Hepatocyte (in vitro differentiated cells): Measurements from ENCODE around the gene FAM169A. TPM values are rescaled to one million over a fixed set of nuclear protein-coding genes. Genes with fewer than 3 reads are reported as not detected.

ENCODE experiments used
- DNase-seq: peaks from one replicate; pipeline ENCODE4 v3.0.0-alpha.2; 2016; ENCODE audit warnings: low spot score
- H2AFZ ChIP-seq: fragments of 200-600 bp; sonication (generic); 2 replicates; pipeline ENCODE4 v1.6.0; 2016; ENCODE audit warnings: antibody characterized with exemption, mild to moderate bottlenecking
- H3K27ac ChIP-seq: fragments of 200-600 bp; sonication (generic); 2 replicates; pipeline ENCODE4 v1.5.1; 2016; ENCODE audit warnings: mild to moderate bottlenecking
- H3K27me3 ChIP-seq: fragments of 200-600 bp; sonication (generic); 2 replicates; pipeline ENCODE4 v1.6.1; 2016
- H3K36me3 ChIP-seq: fragments of 200-600 bp; sonication (generic); replicated peaks from 2 replicates; pipeline ENCODE4 v1.5.1; 2016; ENCODE audit warnings: low read depth; ENCODE audit not compliant: insufficient read depth
- H3K4me1 ChIP-seq: fragments of 200-600 bp; sonication (generic); 2 replicates; pipeline ENCODE4 v1.5.1; 2016; ENCODE audit warnings: mild to moderate bottlenecking, moderate library complexity; ENCODE audit not compliant: insufficient read depth
- H3K4me2 ChIP-seq: fragments of 200-600 bp; sonication (generic); 2 replicates; pipeline ENCODE4 v1.6.0; 2016
- H3K4me3 ChIP-seq: fragments of 200-600 bp; sonication (generic); 2 replicates; pipeline ENCODE4 v1.5.1; 2016; ENCODE audit warnings: mild to moderate bottlenecking
- H3K79me2 ChIP-seq: fragments of 200-600 bp; sonication (generic); 2 replicates; pipeline ENCODE4 v1.6.0; 2017; ENCODE audit warnings: mild to moderate bottlenecking
- H3K9me2 ChIP-seq: fragments of 200-600 bp; sonication (generic); replicated peaks from 2 replicates; pipeline ENCODE4 v1.6.0; 2017; ENCODE audit warnings: mild to moderate bottlenecking; ENCODE audit not compliant: insufficient read depth
- H3K9me3 ChIP-seq: fragments of 200-600 bp; sonication (generic); 2 replicates; pipeline ENCODE4 v1.5.1; 2016; ENCODE audit warnings: low read depth, mild to moderate bottlenecking
- H4K20me1 ChIP-seq: fragments of 200-600 bp; sonication (generic); 2 replicates; pipeline ENCODE4 v1.6.0; 2016; ENCODE audit warnings: mild to moderate bottlenecking; ENCODE audit not compliant: insufficient read depth, poor library complexity, severe bottlenecking
- CTCF ChIP-seq: fragments of 200-600 bp; sonication (generic); IDR thresholded peaks from 2 replicates; pipeline ENCODE4 v1.5.1; 2016; ENCODE audit warnings: antibody characterized with exemption, mild to moderate bottlenecking; ENCODE audit not compliant: poor library complexity
- EZH2 ChIP-seq: fragments of 200-600 bp; sonication (generic); IDR thresholded peaks from 2 replicates; pipeline ENCODE4 v1.6.1; 2016; ENCODE audit warnings: antibody characterized with exemption, mild to moderate bottlenecking, borderline replicate concordance
- EZH2phosphoT487 ChIP-seq: fragments of 200-600 bp; sonication (generic); IDR thresholded peaks from one replicate; pipeline ENCODE4 v1.6.1; 2018; ENCODE audit warnings: antibody characterized with exemption, mild to moderate bottlenecking, low read depth, moderate library complexity; ENCODE audit not compliant: unreplicated experiment, severe bottlenecking
- WGBS: methylation state at CpG from one replicate; pipeline ENCODE4 v1.1.6; 2016; ENCODE audit warnings: low lambda C conversion rate; ENCODE audit errors: missing lambda C conversion rate; 5-methylcytosine and 5-hydroxymethylcytosine counted together
- polyA plus RNA-seq: library from polyadenylated mRNA; unstranded; fragments of >200 nt; fragmentation: Nextera tagmentation; extraction: Ambion mirVana; gene quantifications from 2 replicates; pipeline ENCODE4 v1.2.1, GENCODE V29; 2016
- total RNA-seq: library from RNA; depleted of rRNA; stranded (reverse); fragments of >200 nt; gene quantifications from 2 replicates; pipeline ENCODE4 v1.2.3, GENCODE V29; 2014

FAM169A gene
- total and polyA plus RNA-seq, 2 experiments from 2014 or later, result 3.1 to 16.2 TPM

- Histone ChIP-seq H3K4me3 (no peak overlapping the region), H3K27ac (no peak overlapping the region), H3K36me3 (no peaks in the 10 kb centered on the region), H3K9me2 (no peaks in the 10 kb centered on the region), H2AFZ (no peak overlapping the region), H3K4me2 (no peak overlapping the region), H4K20me1 (no peaks in the 10 kb centered on the region), H3K79me2 (peaks cover 24% of the 10 kb centered on the region), H3K4me1 (no peaks in the 10 kb centered on the region), H3K27me3 (no peaks in the 10 kb centered on the region), H3K9me3 (no peaks in the 10 kb centered on the region)
- no peak for TF ChIP-seq EZH2phosphoT487
- TF ChIP-seq EZH2, result no peak
- TF ChIP-seq CTCF, result no peak
- WGBS, result 80% methylated on average over 8 of the region's 8 CpGs
- no peak for DNase-seq
Measured at GRCh38 chr5:74850030-74850429, 16.2 kb downstream of the FAM169A start.

GRCh38 chr5:74848553-74849025 lies 17.6 kb downstream of the FAM169A start:
- no peak overlapping the region for H3K4me2 ChIP-seq
- no peaks in the 10 kb centered on the region for H3K9me3 ChIP-seq
- no peak for TF ChIP-seq CTCF
- TF ChIP-seq EZH2, result no peak
- no peak for TF ChIP-seq EZH2phosphoT487
- no peak for DNase-seq
- no peaks in the 10 kb centered on the region for H3K4me1 ChIP-seq
- H3K36me3 ChIP-seq, result no peaks in the 10 kb centered on the region
- no peak overlapping the region for H3K27ac ChIP-seq
- H3K27me3 ChIP-seq, result no peaks in the 10 kb centered on the region
- peaks cover 26% of the 10 kb centered on the region for H3K79me2 ChIP-seq
- no peak overlapping the region for H2AFZ ChIP-seq
- 83% methylated on average over 3 of the region's 3 CpGs for WGBS
- no peaks in the 10 kb centered on the region for H4K20me1 ChIP-seq
- no peaks in the 10 kb centered on the region for H3K9me2 ChIP-seq
- no peak overlapping the region for H3K4me3 ChIP-seq

GRCh38 chr5:74839229-74839628 lies 27.0 kb downstream of the FAM169A start:
- H4K20me1 ChIP-seq, result no peaks in the 10 kb centered on the region
- H3K4me1 ChIP-seq, result peaks cover 2% of the 10 kb centered on the region
- TF ChIP-seq EZH2phosphoT487, result no peak
- TF ChIP-seq EZH2, result no peak
- TF ChIP-seq CTCF, result no peak
- 94% methylated on average over 6 of the region's 6 CpGs for WGBS
- DNase-seq, result no peak
- H3K9me2 ChIP-seq, result no peaks in the 10 kb centered on the region
- no peaks in the 10 kb centered on the region for H3K9me3 ChIP-seq
- no peak overlapping the region for H3K4me2 ChIP-seq
- H3K27me3 ChIP-seq, result no peaks in the 10 kb centered on the region
- peaks cover 16% of the 10 kb centered on the region for H3K79me2 ChIP-seq
- H2AFZ ChIP-seq, result no peak overlapping the region
- no peak overlapping the region for H3K27ac ChIP-seq
- H3K4me3 ChIP-seq, result no peak overlapping the region
- no peaks in the 10 kb centered on the region for H3K36me3 ChIP-seq

GRCh38 chr5:74838262-74838661 lies 27.9 kb downstream of the FAM169A start:
- no peak overlapping the region for H3K4me2 ChIP-seq
- H4K20me1 ChIP-seq, result no peaks in the 10 kb centered on the region
- H3K36me3 ChIP-seq, result no peaks in the 10 kb centered on the region
- no peaks in the 10 kb centered on the region for H3K27me3 ChIP-seq
- peaks cover 13% of the 10 kb centered on the region for H3K79me2 ChIP-seq
- H3K4me3 ChIP-seq, result no peak overlapping the region
- H3K9me2 ChIP-seq, result no peaks in the 10 kb centered on the region
- 85% methylated on average over 2 of the region's 2 CpGs for WGBS
- H3K9me3 ChIP-seq, result no peaks in the 10 kb centered on the region
- H2AFZ ChIP-seq, result no peak overlapping the region
- peaks cover 4% of the 10 kb centered on the region for H3K4me1 ChIP-seq
- no peak for DNase-seq
- no peak overlapping the region for H3K27ac ChIP-seq
- TF ChIP-seq EZH2 (no peak), EZH2phosphoT487 (no peak), CTCF (no peak)
